HCT116 (cell line): ENCODE measurements around the gene DENND1A. TPM values are rescaled to one million over a fixed set of nuclear protein-coding genes. Genes with fewer than 3 reads are reported as not detected.

Source experiments
- ATAC-seq: fragments of 200-7000 bp; cut with Tn5 transposase; 2 replicates; pipeline ENCODE4 v1.9.1; 2020; ENCODE audit warnings: mild to moderate bottlenecking, moderate library complexity
- BruUV-seq: library from RNA; stranded (reverse); fragments of 400-500 nt; replicated peaks from 2 replicates; lab custom pipeline; 2021; lab: Mats Ljungman, UMichigan
- CTCF ChIA-PET: fragments of 300-600 bp; sonication (Branson Sonifier 250); formaldehyde crosslinking; loops from one replicate; lab custom pipeline; 2021; ENCODE audit warnings: antibody characterized with exemption; lab: Charles Lee
- POLR2A ChIA-PET: fragments of 300-600, 350-600 bp; sonication (Branson Sonifier 250); formaldehyde crosslinking; loops from one replicate; lab custom pipeline; 2021; ENCODE audit warnings: antibody characterized with exemption; lab: Charles Lee
- RAD21 ChIA-PET, 2 experiments: fragments of 300-600 bp; sonication (Branson Sonifier 250); formaldehyde crosslinking; loops; one replicate each; lab custom pipeline; 2023; ENCODE audit warnings: low total read pairs in 2 of 2; ENCODE audit not compliant: uncharacterized antibody in 2 of 2, unreplicated experiment in 2 of 2, low non-redundant PET in 1 of 2; lab: Charles Lee
- DNase-seq: peaks from one replicate; pipeline ENCODE4 v3.0.0-alpha.2; 2010; ENCODE audit warnings: low read depth, low spot score
- H2AFZ ChIP-seq: fragments of 200-600 bp; shearing (Covaris generic), sonication (generic); 2 replicates; pipeline ENCODE4 v1.6.1; 2017; ENCODE audit warnings: low read depth, mixed run types, mixed read lengths, antibody characterized with exemption, low read length; ENCODE audit not compliant: poor library complexity, severe bottlenecking
- H3K27ac ChIP-seq: 2 replicates; pipeline ENCODE4 v1.5.1; 2012; ENCODE audit warnings: low read depth, low read length
- H3K27me3 ChIP-seq: fragments of 200-600 bp; sonication (generic); 2 replicates; pipeline ENCODE4 v1.6.1; 2016; ENCODE audit warnings: mixed run types, low read length, mixed read lengths; ENCODE audit not compliant: insufficient read depth
- H3K36me3 ChIP-seq, 2 experiments: fragments of 200-500 bp in 1 of 2; fragments of 200-600 bp in 1 of 2; sonication (Bioruptor generic) in 1 of 2; sonication (generic) in 1 of 2; 2 replicates each; pipeline versions ENCODE4 v1.5.1 to v1.6.1; 2014 to 2016; ENCODE audit warnings: low read length in 2 of 2, inconsistent platforms in 1 of 2, mixed read lengths in 1 of 2, mixed run types in 1 of 2; ENCODE audit not compliant: insufficient read depth in 2 of 2, control insufficient read depth in 1 of 2
- H3K4me1 ChIP-seq, 2 experiments: fragments of 200-600 bp in 1 of 2; sonication (generic) in 1 of 2; 2 replicates each; pipeline versions ENCODE4 v1.5.1 to v1.6.1; 2012 to 2017; ENCODE audit warnings: low read length in 2 of 2, inconsistent platforms in 1 of 2, mild to moderate bottlenecking in 1 of 2, mixed read lengths in 1 of 2, mixed run types in 1 of 2, moderate library complexity in 1 of 2; ENCODE audit not compliant: insufficient read depth in 2 of 2, control insufficient read depth in 1 of 2
- H3K4me2 ChIP-seq: fragments of 200-600 bp; sonication (generic); 2 replicates; pipeline ENCODE4 v1.6.1; 2017; ENCODE audit warnings: mixed run types, low read length, mixed read lengths
- H3K4me3 ChIP-seq, 2 experiments: fragments of 200-600 bp in 1 of 2; sonication (generic) in 1 of 2; replicated peaks in 1 of 2; 2 replicates each; pipeline ENCODE4 v1.5.1; 2011 to 2016; ENCODE audit warnings: low read length in 2 of 2, control low read depth in 1 of 2, low read depth in 1 of 2, mild to moderate bottlenecking in 1 of 2, mixed read lengths in 1 of 2, mixed run types in 1 of 2
- H3K79me2 ChIP-seq: fragments of 200-600 bp; sonication (generic); 2 replicates; pipeline ENCODE4 v1.6.1; 2017; ENCODE audit warnings: mild to moderate bottlenecking, mixed run types, low read length, moderate library complexity, mixed read lengths; ENCODE audit not compliant: insufficient read depth
- H3K9ac ChIP-seq: fragments of 200-600 bp; sonication (generic); 2 replicates; pipeline ENCODE4 v1.6.1; 2016; ENCODE audit warnings: low read length, mixed read lengths
- H3K9me2 ChIP-seq: fragments of 200-600 bp; sonication (generic), shearing (Covaris generic); 2 replicates; pipeline ENCODE4 v1.6.1; 2017; ENCODE audit warnings: mixed run types, mild to moderate bottlenecking, moderate library complexity; ENCODE audit not compliant: insufficient read depth
- H3K9me3 ChIP-seq, 2 experiments: fragments of 200-500 bp in 1 of 2; fragments of 200-600 bp in 1 of 2; sonication (Bioruptor generic) in 1 of 2; sonication (generic) in 1 of 2; 2 replicates each; pipeline ENCODE4 v1.6.1; 2014 to 2017; ENCODE audit warnings: low read length in 2 of 2, mixed read lengths in 2 of 2, inconsistent platforms in 1 of 2, low read depth in 1 of 2, mild to moderate bottlenecking in 1 of 2, mixed run types in 1 of 2, moderate library complexity in 1 of 2; ENCODE audit not compliant: control insufficient read depth in 1 of 2, insufficient read depth in 1 of 2
- H4K20me1 ChIP-seq: fragments of 200-600 bp; sonication (generic), shearing (Covaris generic); 2 replicates; pipeline ENCODE4 v1.6.1; 2017; ENCODE audit warnings: mixed run types, mild to moderate bottlenecking, moderate library complexity; ENCODE audit not compliant: insufficient read depth
- CEBPB ChIP-seq: IDR thresholded peaks from 2 replicates; pipeline ENCODE4 v1.6.1; 2012; ENCODE audit warnings: low read depth
- EGR1 ChIP-seq: IDR thresholded peaks from 2 replicates; pipeline ENCODE4 v1.6.1; 2012; ENCODE audit warnings: low read depth
- ELF1 ChIP-seq: IDR thresholded peaks from 2 replicates; pipeline ENCODE4 v1.6.1; 2012; ENCODE audit warnings: low read depth, borderline replicate concordance
- FOSL1 ChIP-seq: IDR thresholded peaks from 2 replicates; pipeline ENCODE4 v1.6.1; 2012; ENCODE audit warnings: low read depth
- POLR2A ChIP-seq: IDR thresholded peaks from 2 replicates; pipeline ENCODE4 v1.7.0; 2011; ENCODE audit warnings: borderline replicate concordance; ENCODE audit not compliant: insufficient read depth, insufficient read length; ENCODE audit errors: extremely low read depth
- intact Hi-C: fragments of 100-400 bp; cut with micrococcal nuclease; formaldehyde crosslinking; loops from 2 replicates; pipeline ENCODE4 v1.10.0; 2022
- total RNA-seq: library from RNA; stranded (reverse); gene quantifications from one replicate; pipeline ENCODE4 v1.2.1, GENCODE V29; 2021; ENCODE audit not compliant: unreplicated experiment

DENND1A gene
- total RNA-seq, 1 experiment from 2014 or later, result 33.0 TPM

DNA sequence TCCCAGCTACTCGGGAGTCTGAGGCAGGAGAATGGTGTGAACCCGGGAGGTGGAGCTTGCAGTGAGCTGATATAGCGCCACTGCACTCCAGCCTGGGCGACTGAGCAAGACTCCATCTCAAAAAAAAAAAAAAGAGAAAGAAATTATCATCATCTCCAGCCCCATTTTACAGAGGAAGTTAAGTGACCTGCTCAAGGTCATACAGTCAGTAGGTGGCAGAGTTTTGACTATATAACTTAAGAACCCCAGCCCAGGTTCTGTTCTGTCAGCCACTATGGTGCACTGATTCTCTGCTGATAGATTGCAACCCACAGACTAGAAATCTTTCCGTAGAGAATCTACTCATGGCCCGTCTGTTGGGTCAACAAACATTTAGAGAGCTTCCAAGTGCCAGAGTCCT is 25.7 kb upstream of the DENND1A start:
- ChIA-PET CTCF (no interaction called here), RAD21 (no interaction called here), POLR2A (no interaction called here)
- no peak overlapping the region for H2AFZ ChIP-seq
- intact Hi-C loops, result no loop called here
- TF ChIP-seq CEBPB (no peak), ELF1 (no peak), FOSL1 (no peak)
- H3K4me1 ChIP-seq, result no peaks in the 10 kb centered on the region
- H3K4me2 ChIP-seq, result no peak overlapping the region
- no TSS peak for BruUV-seq
- no peak for DNase-seq
- no peaks in the 10 kb centered on the region for H3K9me2 ChIP-seq
- ATAC-seq, result peak; percentile 42; the same call in 1 of the 2 replicates
- no peaks in the 10 kb centered on the region for H3K79me2 ChIP-seq
- H3K9me3 ChIP-seq, result no peaks in the 10 kb centered on the region
- H3K27me3 ChIP-seq, result no peaks in the 10 kb centered on the region
- H3K27ac ChIP-seq, result no peak overlapping the region
- no peak overlapping the region for H3K9ac ChIP-seq
- H3K4me3 ChIP-seq, result no peak overlapping the region
- no peaks in the 10 kb centered on the region for H3K36me3 ChIP-seq
- H4K20me1 ChIP-seq, result no peaks in the 10 kb centered on the region

DNA sequence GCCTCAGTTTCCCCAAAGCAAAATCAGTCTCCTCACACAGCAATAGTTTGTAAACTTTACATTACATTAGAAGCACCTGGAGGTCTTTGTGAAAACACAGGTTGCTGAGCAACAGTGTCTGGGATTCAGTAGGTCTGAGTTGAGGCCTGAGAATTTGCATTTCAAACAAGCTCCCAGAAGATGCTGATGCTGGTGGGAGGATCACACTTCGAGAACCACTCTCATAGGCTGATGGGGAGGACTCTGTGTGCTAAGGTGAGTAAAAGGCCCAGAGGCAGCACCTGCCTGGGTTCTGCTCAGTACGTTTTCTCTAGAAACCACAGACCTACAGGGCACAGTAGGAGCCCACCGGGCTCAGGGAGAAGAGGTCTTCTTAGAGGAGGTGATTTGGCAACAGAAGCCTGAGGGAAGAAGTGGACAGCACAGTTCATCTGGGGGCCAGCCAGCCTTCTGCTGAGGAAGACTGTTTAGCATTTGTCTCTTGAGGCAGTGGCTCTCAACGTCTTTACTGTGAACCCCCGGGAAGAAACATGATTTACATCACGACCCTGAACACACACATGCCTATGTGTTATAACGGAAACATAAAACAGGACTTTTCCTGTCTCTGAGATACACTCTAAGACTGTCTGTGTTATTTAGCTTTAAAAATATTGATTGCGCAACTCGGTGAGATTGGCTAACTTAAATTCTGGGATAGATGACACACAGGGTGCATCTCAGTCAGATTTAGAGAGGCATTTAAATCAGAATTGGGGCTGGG is 24.8 kb upstream of the DENND1A start:
- no peak overlapping the region for H3K4me2 ChIP-seq
- no peaks in the 10 kb centered on the region for H3K9me2 ChIP-seq
- H3K27ac ChIP-seq, result no peak overlapping the region
- H3K4me1 ChIP-seq, result no peaks in the 10 kb centered on the region
- no peaks in the 10 kb centered on the region for H4K20me1 ChIP-seq
- no peak overlapping the region for H3K9ac ChIP-seq
- intact Hi-C loops, result no loop called here
- ATAC-seq (no peak), DNase-seq (no peak)
- ChIA-PET POLR2A (no interaction called here), CTCF (no interaction called here), RAD21 (no interaction called here)
- H3K27me3 ChIP-seq, result no peaks in the 10 kb centered on the region
- H3K79me2 ChIP-seq, result no peaks in the 10 kb centered on the region
- H3K4me3 ChIP-seq, result no peak overlapping the region
- BruUV-seq, result no TSS peak
- TF ChIP-seq CEBPB (peak; percentile 78), POLR2A (no peak), EGR1 (no peak)
- H2AFZ ChIP-seq, result no peak overlapping the region
- no peaks in the 10 kb centered on the region for H3K36me3 ChIP-seq
- H3K9me3 ChIP-seq, result no peaks in the 10 kb centered on the region
